Measurements from ENCODE around the gene HK1. TPM values are rescaled to one million over a fixed set of nuclear protein-coding genes. Genes with fewer than 3 reads are reported as not detected.

The HK1 gene
- total and polyA plus RNA-seq, 2 of the 13 experiments (the other 11 are each of a cell fraction or from before 2014, with no cell fraction given) = 0.29 to 1.5 TPM

DNA sequence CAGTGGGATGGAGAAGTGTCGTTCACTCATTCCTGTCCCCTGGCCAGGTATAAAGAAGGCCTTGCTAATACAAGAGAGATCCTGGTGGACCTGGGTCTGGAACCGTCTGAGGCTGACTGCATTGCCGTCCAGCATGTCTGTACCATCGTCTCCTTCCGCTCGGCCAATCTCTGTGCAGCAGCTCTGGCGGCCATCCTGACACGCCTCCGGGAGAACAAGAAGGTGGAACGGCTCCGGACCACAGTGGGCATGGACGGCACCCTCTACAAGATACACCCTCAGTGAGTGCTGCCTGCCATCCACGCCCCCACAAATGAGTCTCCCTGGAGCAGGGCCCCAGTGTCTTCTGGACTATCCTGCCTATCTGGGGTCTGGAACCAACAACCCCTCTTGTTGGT is 31.0 kb upstream of the HK1 start (continued):
- TF ChIP-seq, protein P1, sequence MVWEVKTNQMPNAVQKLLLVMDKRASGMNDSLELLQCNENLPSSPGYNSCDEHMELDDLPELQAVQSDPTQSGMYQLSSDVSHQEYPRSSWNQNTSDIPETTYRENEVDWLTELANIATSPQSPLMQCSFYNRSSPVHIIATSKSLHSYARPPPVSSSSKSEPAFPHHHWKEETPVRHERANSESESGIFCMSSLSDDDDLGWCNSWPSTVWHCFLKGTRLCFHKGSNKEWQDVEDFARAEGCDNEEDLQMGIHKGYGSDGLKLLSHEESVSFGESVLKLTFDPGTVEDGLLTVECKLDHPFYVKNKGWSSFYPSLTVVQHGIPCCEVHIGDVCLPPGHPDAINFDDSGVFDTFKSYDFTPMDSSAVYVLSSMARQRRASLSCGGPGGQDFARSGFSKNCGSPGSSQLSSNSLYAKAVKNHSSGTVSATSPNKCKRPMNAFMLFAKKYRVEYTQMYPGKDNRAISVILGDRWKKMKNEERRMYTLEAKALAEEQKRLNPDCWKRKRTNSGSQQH (CRISPR knock-in tag; IDR thresholded peaks at IDR 0.05; ENCODE audit: low read depth) = no peak
- TF ChIP-seq MBD4 (IDR thresholded peaks at IDR 0.05; ENCODE audit: borderline replicate concordance, low read length) = no peak

DNA sequence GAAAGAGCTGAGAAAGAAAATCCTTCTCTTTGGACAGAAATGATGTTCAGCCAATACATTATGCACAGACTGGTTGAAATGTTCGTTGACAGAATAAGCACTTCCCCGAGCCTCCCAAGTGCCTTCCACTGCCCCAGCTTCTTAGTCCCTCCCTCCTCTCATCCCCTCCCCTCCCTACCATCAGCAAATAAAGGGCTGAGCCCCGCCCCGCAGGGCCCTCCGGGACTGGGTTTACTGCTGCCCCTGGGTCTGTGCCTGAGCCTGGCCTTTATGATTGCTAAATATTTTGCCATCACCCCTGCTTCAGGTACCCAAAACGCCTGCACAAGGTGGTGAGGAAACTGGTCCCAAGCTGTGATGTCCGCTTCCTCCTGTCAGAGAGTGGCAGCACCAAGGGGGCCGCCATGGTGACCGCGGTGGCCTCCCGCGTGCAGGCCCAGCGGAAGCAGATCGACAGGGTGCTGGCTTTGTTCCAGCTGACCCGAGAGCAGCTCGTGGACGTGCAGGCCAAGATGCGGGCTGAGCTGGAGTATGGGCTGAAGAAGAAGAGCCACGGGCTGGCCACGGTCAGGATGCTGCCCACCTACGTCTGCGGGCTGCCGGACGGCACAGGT is 30.1 kb upstream of the HK1 start:
- no peak for TF ChIP-seq GTF2F1 (IDR thresholded peaks at IDR 0.05; ENCODE audit: low read length)
- TF ChIP-seq, protein P2, sequence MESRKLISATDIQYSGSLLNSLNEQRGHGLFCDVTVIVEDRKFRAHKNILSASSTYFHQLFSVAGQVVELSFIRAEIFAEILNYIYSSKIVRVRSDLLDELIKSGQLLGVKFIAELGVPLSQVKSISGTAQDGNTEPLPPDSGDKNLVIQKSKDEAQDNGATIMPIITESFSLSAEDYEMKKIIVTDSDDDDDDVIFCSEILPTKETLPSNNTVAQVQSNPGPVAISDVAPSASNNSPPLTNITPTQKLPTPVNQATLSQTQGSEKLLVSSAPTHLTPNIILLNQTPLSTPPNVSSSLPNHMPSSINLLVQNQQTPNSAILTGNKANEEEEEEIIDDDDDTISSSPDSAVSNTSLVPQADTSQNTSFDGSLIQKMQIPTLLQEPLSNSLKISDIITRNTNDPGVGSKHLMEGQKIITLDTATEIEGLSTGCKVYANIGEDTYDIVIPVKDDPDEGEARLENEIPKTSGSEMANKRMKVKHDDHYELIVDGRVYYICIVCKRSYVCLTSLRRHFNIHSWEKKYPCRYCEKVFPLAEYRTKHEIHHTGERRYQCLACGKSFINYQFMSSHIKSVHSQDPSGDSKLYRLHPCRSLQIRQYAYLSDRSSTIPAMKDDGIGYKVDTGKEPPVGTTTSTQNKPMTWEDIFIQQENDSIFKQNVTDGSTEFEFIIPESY (CRISPR knock-in tag; IDR thresholded peaks at IDR 0.05) = 0 out of 2 replicates have a peak, but pooled peaks have one; percentile 21
- no peak for TF ChIP-seq ZNF652 (CRISPR knock-in tag; IDR thresholded peaks at IDR 0.05; ENCODE audit: borderline replicate concordance, low read depth)
- Histone ChIP-seq H4K20me1 (ENCODE audit: insufficient read depth, low read length) (no peaks in the 10 kb centered on the region), H3K4me2 (ENCODE audit: low read depth, low read length) (no peak overlapping the region), H3K27ac (ENCODE audit: extremely low read length, insufficient read depth, low read length) (no peak overlapping the region), H3K9me3 (ENCODE audit: low read length) (no peaks in the 10 kb centered on the region), H3K36me3 (replicated peaks in 1 of 2; ENCODE audit: control insufficient read depth in 1 of 2, insufficient read depth in 2 of 2, low read length in 2 of 2) (peaks cover 3 to 11% of the 10 kb centered on the region in 2 experiments; a peak in 3 of 5 replicates), H3K9ac (ENCODE audit: insufficient read depth, low read depth, low read length) (no peak overlapping the region), H3K4me3 (replicated peaks in 1 of 3; ENCODE audit: insufficient read depth in 1 of 3, low read depth in 2 of 3, low read length in 3 of 3) (no peak overlapping the region), H3K79me2 (ENCODE audit: insufficient read depth, low read length) (no peaks in the 10 kb centered on the region), H3K27me3 (ENCODE audit: control insufficient read depth in 1 of 2, insufficient read depth in 2 of 2, low read length in 2 of 2) (no peaks in the 10 kb centered on the region), H3K4me1 (ENCODE audit: insufficient read depth, low read length) (no peaks in the 10 kb centered on the region), H2AFZ (ENCODE audit: low read length) (no peak overlapping the region)
- ATAC-seq (no peak), DNase-seq (ENCODE audit: low spot score) (no peak), FAIRE-seq (no peak)
- 94% methylated on average over 19 of the region's 24 CpGs for WGBS (ENCODE audit: low lambda C conversion rate)
- in situ Hi-C loops (cut with HindIII; ENCODE audit: extremely low pct_ligation_motif_present, low pct_unique_long_range_greater_than_20kb) = no loop called here
- no TSS peak for BruUV-seq (replicated peaks)
- ChIA-PET POLR2A (no interaction called here), CTCF (ENCODE audit: low intra/inter-chr PET ratio, low total read pairs) (no interaction called here)
- intact Hi-C loops (cut with micrococcal nuclease; ENCODE audit: unreplicated experiment) = no loop called here

Measured in HepG2 (cell line).